ENCODE data around the gene SCML1.

The SCML1 gene

DNA sequence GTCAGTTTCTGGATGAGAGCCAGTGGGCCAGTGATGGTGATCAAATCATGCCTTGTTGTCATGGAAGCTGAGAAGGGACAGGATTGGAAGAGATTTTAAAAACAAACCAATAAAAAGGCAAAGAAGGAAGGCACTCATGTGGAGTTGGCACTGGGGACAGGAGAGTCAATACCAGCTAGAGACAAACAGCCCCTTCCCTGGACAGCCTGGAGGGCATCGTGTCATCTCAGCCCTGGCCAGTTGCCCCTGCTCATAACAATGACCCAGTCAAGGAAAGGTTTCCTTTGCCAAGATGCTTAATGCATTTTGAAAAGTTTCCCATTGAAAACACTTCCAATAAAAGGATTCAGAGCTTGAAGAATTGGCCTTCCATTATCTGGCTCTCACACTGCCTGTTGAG is 55.5 kb downstream of the SCML1 start:
- DNase-seq (ENCODE audit: low spot score) = no peak

DNA sequence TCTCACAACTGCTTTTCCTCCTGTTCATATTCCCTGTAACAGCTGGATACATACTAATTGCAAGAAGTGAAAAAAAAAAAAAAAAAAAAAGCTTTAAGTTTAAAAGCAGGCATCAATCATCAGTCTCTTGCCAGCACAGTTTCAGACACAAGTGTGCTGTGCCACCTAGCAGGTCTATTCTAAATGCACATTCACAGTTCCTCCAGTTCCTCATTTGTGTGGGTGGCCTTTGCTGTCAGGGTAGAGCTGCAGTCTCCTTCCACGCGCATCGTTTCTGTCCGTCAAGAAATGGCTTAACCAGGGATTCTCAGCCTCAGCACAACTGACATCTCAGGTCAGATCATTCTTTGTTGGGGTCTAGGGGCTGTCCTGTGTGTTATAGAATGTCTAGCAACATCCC is 61.6 kb downstream of the SCML1 start:
- DNase-seq (ENCODE audit: low spot score) = no peak

DNA sequence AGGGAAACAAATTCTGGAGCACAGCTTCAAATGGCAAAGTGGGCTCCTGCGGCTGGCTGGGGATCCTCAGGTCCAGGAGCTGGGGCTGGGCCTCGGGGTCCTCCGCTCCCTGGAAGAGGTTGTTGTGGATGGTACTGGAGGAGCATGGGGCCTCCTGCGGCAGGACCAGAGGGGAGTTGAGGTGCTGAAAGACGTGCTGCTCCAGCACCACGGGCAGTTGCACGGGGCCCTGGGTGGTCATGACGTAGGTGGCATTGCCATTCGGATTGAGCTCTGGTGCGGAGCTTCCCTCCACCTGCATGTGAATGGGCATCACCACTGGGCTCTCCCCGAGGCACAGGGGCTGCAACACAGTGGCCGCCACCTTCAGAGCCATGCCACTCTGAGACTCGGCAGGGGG is 64.1 kb downstream of the SCML1 start:
- DNase-seq (ENCODE audit: low spot score) = no peak

DNA sequence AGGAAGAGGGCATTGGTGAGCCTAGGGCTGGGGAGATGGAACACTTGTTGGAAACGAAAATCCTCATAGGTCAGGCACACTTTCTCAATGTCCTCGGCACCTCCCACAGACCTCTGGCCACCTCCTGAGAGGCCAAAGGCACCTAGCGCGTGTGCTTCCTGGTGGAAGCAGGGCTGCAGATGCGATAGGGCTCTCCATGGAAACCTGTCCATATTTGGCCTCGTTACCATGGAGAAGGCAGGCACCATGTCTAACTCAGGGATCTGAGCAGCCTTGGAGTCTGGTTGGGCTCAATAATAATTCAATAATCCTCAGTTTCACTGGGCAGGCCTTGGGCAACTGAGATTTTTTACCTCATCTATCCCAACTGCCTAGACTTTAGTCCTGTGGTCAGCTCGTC is 65.5 kb downstream of the SCML1 start:
- DNase-seq (ENCODE audit: low spot score) = no peak

DNA sequence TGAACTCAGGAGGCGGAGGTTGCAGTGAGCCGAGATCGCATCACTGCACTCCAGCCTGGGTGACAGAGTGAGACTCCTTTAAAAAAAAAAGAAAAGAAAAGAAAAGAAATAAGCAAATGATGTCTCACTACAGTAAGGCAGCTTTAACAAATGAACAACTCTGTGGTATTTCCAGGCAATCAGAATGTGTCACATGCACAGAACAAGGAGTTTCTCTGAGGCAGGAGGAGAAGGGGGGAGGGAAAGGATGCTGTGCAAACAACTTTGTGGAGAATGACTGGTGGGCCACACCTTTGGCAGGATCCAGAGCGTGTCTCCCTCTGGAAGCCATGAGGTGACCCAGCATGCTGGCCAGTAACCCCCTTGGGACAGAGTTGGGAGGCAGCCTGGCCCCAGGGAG is 66.2 kb downstream of the SCML1 start:
- DNase-seq (ENCODE audit: low spot score) = no peak
